Activated CD8-positive, alpha-beta memory T cell treated with anti-CD3 and anti-CD28 coated beads for 36 hours (primary cell): Measurements from ENCODE around the gene PCDHA12. TPM values are rescaled to one million over a fixed set of nuclear protein-coding genes. Genes with fewer than 3 reads are reported as not detected.
"Not testable (repeated sequence)": the region's sequence is repeated elsewhere in the genome, so short reads cannot be mapped to it uniquely, and the experiment has no call there.

Experiments used
- CTCF ChIA-PET: fragments of 350-600 bp; sonication (Branson Sonifier 250); formaldehyde crosslinking; loops from one replicate; lab custom pipeline; 2021; ENCODE audit warnings: antibody characterized with exemption; lab: Charles Lee
- POLR2A ChIA-PET: fragments of 350-600 bp; sonication (Branson Sonifier 250); formaldehyde crosslinking; loops from one replicate; lab custom pipeline; 2021; ENCODE audit warnings: antibody characterized with exemption; lab: Charles Lee
- total RNA-seq, 2 experiments: library from RNA; stranded (reverse); gene quantifications; one replicate each; pipeline ENCODE4 v1.2.3, GENCODE V29; 2021

PCDHA12 gene
- total RNA-seq, 2 experiments from 2014 or later, result not detected

DNA sequence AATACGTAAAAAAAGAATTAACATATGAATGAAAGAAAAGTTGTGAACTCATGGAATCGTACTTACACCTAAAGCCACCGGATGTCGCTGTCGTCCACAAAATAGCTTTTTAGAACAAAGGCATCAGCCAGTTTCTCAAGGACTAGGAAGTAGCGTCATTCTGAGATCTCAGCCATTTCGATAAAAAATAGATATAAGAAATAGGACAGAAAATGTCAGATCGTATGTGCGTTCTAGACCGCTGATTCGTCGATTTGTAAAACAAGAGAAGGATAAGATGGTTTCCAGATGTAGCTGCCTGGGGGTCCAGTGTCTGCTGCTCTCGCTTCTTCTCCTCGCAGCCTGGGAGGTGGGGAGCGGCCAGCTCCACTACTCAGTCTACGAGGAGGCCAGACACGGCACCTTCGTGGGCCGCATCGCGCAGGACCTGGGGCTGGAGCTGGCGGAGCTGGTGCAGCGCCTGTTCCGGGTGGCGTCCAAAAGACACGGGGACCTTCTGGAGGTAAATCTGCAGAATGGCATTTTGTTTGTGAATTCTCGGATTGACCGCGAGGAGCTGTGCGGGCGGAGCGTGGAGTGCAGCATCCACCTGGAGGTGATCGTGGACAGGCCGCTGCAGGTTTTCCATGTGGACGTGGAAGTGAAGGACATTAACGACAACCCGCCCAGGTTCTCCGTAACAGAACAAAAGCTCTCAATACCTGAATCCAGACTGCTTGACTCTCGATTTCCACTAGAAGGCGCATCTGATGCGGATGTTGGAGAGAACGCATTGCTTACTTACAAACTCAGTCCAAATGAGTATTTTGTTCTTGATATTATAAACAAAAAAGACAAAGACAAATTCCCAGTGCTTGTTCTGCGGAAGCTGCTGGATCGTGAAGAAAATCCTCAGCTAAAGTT is 19.1 kb upstream of the PCDHA12 start, which contains the start of gene PCDHA10:
PCDHA10 (plus strand) TSS at position 126 of the 903 bp plus-strand sequence; CDS start at position 278, 152 bp downstream.
- ChIA-PET CTCF (interaction anchor here (1.1 kb wide), 1 partner anchor 565 kb away, joined by 3 read pairs; the partner anchor contains the start of gene PCDHGA11), POLR2A (no interaction called here)

- CTCF ChIA-PET, result no interaction called here
Observed at GRCh38 chr5:140857177-140857986, 17.7 kb upstream of the PCDHA12 start.

GRCh38 chr5:140857987-140858240 is 17.2 kb upstream of the PCDHA12 start:
- POLR2A ChIA-PET, result no interaction called here

More at GRCh38 chr5:140857177-140857986, 17.7 kb upstream of the PCDHA12 start:
- POLR2A ChIA-PET, result no interaction called here

GRCh38 chr5:140862441-140863295 is 12.4 kb upstream of the PCDHA12 start:
- POLR2A ChIA-PET, result no interaction called here
- CTCF ChIA-PET, result no interaction called here

More at GRCh38 chr5:140857987-140858240, 17.2 kb upstream of the PCDHA12 start:
- CTCF ChIA-PET, result no interaction called here

DNA sequence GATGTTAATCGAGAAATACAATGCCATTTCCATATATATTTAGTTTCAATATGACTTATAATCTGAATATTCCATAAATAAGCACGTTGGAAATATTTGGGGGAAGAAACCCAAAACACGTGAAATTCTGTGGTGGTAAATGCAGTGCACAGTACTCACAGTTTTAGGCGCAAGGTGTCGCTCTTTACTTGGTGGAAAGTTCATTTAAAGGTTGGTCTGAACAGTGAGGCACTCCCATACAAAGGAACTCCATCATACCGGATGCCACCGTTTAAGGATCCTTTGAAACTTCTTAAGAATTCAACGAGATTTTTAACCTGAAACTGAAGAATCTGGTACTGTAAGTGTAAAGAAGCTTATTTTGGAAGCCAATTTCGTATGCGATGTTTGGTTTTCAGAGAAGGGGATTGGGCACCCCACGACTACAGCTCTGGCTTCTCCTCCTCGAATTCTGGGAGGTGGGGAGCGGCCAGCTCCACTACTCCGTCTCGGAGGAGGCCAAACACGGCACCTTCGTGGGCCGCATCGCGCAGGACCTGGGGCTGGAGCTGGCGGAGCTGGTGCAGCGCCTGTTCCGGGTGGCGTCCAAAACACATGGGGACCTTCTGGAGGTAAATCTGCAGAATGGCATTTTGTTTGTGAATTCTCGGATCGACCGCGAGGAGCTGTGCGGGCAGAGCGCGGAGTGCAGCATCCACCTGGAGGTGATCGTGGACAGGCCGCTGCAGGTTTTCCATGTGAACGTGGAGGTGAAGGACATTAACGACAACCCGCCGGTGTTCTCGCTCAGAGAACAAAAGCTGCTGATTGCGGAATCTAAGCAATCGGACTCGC is 6.2 kb upstream of the PCDHA12 start, which contains the start of gene PCDHA11:
PCDHA11 (plus strand) TSS at position 237 of the 834 bp plus-strand sequence; CDS start at position 384, 147 bp downstream.
- CTCF ChIA-PET, result no interaction called here
- POLR2A ChIA-PET, result no interaction called here

DNA sequence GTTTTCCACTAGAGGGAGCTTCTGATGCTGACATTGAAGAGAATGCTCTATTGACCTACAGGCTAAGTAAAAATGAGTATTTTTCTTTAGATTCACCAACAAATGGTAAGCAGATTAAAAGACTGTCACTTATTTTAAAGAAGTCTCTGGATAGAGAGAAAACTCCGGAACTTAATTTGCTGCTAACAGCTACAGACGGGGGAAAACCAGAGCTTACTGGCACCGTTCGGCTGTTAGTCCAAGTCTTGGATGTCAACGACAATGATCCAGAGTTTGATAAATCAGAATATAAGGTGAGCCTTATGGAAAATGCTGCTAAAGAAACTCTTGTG is 5.6 kb upstream of the PCDHA12 start:
- CTCF ChIA-PET, result no interaction called here
- POLR2A ChIA-PET, result no interaction called here

GRCh38 chr5:140870221-140871201 is 4.6 kb upstream of the PCDHA12 start:
- ChIA-PET CTCF (no interaction called here), POLR2A (no interaction called here)

DNA sequence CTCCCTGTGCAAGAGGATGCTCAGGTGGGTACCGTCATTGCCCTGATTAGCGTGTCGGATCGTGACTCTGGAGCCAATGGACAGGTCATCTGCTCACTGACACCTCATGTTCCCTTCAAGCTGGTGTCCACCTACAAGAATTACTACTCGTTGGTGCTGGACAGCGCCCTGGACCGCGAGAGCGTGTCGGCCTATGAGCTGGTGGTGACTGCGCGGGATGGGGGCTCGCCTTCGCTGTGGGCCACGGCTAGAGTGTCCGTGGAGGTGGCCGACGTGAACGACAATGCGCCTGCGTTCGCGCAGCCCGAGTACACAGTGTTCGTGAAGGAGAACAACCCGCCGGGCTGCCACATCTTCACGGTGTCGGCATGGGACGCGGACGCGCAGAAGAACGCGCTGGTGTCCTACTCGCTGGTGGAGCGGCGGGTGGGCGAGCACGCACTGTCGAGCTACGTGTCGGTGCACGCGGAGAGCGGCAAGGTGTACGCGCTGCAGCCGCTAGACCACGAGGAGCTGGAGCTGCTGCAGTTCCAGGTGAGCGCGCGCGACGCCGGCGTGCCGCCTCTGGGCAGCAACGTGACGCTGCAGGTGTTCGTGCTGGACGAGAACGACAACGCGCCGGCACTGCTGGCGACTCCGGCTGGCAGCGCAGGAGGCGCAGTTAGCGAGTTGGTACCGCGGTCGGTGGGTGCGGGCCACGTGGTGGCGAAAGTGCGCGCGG is 1.6 kb downstream of the PCDHA12 start:
- POLR2A ChIA-PET, CTCF ChIA-PET: not testable (repeated sequence)

DNA sequence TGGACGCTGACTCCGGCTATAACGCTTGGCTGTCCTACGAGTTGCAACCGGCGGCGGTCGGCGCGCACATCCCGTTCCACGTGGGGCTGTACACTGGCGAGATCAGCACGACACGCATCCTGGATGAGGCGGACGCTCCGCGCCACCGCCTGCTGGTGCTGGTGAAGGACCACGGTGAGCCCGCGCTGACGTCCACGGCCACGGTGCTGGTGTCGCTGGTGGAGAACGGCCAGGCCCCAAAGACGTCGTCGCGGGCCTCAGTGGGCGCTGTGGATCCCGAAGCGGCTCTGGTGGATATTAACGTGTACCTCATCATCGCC is 2.1 kb downstream of the PCDHA12 start:
- POLR2A ChIA-PET, result no interaction called here
- CTCF ChIA-PET, result no interaction called here

- CTCF ChIA-PET, result no interaction called here
Observed at GRCh38 chr5:140881889-140882590, 6.9 kb downstream of the PCDHA12 start, which contains the start of gene PCDHA13. Gene PCDHA13, plus strand, starts transcription at chr5:140882124. Its CDS starts 145 bp downstream, at chr5:140882269.

DNA sequence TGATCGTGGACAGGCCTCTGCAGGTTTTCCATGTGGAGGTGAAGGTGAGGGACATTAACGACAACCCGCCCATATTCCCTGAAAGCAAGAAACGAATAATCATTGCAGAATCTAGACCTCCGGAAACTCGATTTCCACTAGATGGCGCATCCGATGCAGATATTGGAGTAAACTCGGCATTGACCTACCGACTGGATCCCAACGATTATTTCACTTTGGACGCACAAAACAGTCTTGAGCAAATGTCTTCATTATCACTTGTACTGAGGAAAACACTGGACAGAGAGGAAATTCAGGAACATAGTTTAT is 7.4 kb downstream of the PCDHA12 start:
- POLR2A ChIA-PET, result no interaction called here
- CTCF ChIA-PET, result no interaction called here

More at GRCh38 chr5:140881889-140882590, 6.9 kb downstream of the PCDHA12 start, which contains the start of gene PCDHA13:
- POLR2A ChIA-PET, result no interaction called here

DNA sequence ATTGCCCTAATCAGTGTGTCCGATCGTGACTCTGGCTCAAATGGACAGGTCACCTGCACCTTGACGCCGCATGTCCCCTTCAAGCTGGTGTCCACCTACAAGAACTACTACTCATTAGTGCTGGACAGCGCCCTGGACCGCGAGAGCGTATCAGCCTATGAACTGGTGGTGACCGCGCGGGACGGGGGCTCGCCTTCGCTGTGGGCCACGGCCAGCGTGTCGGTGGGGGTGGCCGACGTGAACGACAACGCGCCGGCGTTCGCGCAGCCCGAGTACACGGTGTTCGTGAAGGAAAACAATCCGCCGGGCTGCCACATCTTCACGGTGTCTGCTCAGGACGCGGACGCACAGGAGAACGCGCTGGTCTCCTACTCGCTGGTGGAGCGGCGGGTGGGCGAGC is 8.3 kb downstream of the PCDHA12 start:
- POLR2A ChIA-PET, result no interaction called here
- CTCF ChIA-PET, result no interaction called here

DNA sequence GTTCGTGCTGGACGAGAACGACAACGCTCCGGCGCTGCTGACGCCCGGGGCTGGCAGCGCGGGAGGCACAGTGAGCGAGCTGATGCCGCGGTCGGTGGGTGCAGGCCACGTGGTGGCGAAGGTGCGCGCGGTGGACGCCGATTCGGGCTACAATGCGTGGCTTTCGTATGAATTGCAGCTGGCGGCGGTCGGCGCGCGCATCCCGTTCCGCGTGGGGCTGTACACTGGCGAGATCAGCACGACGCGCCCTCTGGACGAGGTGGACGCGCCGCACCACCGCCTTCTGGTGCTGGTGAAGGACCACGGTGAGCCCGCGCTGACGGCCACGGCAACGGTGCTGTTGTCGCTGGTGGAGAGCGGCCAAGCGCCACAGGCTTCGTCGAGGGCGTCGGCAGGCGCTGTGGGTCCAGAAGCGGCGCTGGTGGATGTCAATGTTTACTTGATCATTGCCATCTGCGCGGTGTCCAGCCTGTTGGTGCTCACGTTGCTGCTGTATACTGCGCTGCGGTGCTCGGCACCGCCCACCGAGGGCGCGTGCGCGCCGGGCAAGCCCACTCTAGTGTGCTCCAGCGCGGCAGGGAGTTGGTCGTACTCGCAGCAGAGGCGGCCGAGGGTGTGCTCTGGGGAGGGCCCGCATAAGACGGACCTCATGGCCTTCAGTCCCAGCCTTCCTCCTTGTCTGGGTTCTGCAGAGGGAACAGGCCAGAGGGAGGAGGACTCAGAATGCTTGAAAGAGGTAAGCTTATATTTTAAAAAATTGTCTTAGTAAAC is 9.0 kb downstream of the PCDHA12 start:
- ChIA-PET CTCF (no interaction called here), POLR2A (no interaction called here)

DNA sequence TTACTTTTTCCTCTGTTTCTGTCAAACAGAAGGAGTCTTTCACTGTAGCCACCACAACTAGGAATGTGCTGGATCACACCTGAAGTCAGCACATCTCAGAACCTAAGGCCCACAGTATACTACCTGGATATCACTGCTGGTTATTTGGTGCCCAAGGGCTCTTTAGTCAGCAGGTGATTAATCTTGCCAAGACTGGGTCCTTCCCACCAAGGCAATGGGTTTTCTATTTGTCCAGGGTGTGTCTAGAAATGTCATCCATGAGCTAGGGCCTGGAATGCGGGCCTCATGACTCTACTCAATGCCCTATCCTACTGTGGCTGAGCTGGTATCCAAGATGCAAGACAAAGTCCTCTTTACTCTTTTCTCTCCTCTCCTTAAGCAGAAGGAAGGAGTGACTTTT is 41.2 kb downstream of the PCDHA12 start:
- ChIA-PET POLR2A (no interaction called here), CTCF (no interaction called here)

- CTCF ChIA-PET, result no interaction called here
- POLR2A ChIA-PET, result no interaction called here
Observed at GRCh38 chr5:140923601-140924000, 48.5 kb downstream of the PCDHA12 start.
